HCT116 (cell line): ENCODE measurements around the gene TMEM11.

Source experiments
- CEBPB ChIP-seq: IDR thresholded peaks from 2 replicates; pipeline ENCODE4 v1.6.1; 2012; ENCODE audit warnings: low read depth
- EGR1 ChIP-seq: IDR thresholded peaks from 2 replicates; pipeline ENCODE4 v1.6.1; 2012; ENCODE audit warnings: low read depth
- EZH2 ChIP-seq: fragments of 200-600 bp; sonication (generic); IDR thresholded peaks from 2 replicates; pipeline ENCODE4 v1.6.1; 2017; ENCODE audit warnings: antibody characterized with exemption, mixed run types
- EZH2phosphoT487 ChIP-seq: fragments of 200-600 bp; IDR thresholded peaks from 2 replicates; pipeline ENCODE4 v1.6.1; 2018; ENCODE audit warnings: antibody characterized with exemption, borderline replicate concordance
- FOSL1 ChIP-seq: IDR thresholded peaks from 2 replicates; pipeline ENCODE4 v1.6.1; 2012; ENCODE audit warnings: low read depth
- JUND ChIP-seq: IDR thresholded peaks from 2 replicates; pipeline ENCODE4 v1.6.1; 2012
- POLR2A ChIP-seq: IDR thresholded peaks from 2 replicates; pipeline ENCODE4 v1.7.0; 2011; ENCODE audit warnings: borderline replicate concordance; ENCODE audit not compliant: insufficient read depth, insufficient read length; ENCODE audit errors: extremely low read depth
- POLR2AphosphoS5 ChIP-seq: IDR thresholded peaks from 2 replicates; pipeline ENCODE4 v1.6.1; 2011; ENCODE audit warnings: mild to moderate bottlenecking, low read depth, low read length, moderate library complexity
- SRF ChIP-seq: IDR thresholded peaks from 2 replicates; pipeline ENCODE4 v1.6.1; 2012; ENCODE audit warnings: low read depth
- ZNF274 ChIP-seq: fragments of 200-500 bp; sonication (Bioruptor generic); IDR thresholded peaks from 2 replicates; pipeline ENCODE4 v1.6.1; 2014; ENCODE audit warnings: mild to moderate bottlenecking, low read depth, low read length, inconsistent platforms
- TF ChIP-seq, protein P1 (sequence below), 3 experiments: fragments of 200-600 bp in 1 of 3; sonication (generic) in 1 of 3; IDR thresholded peaks in 2 of 3; conservative IDR thresholded peaks in 1 of 3; 2 replicates each; pipeline ENCODE4 v1.5.1; 2012 to 2017; ENCODE audit warnings: low read depth in 2 of 3, low read length in 2 of 3, antibody characterized with exemption in 1 of 3, borderline replicate concordance in 1 of 3, control low read depth in 1 of 3, mild to moderate bottlenecking in 1 of 3, mixed read lengths in 1 of 3, mixed run types in 1 of 3, moderate library complexity in 1 of 3; ENCODE audit not compliant: insufficient read depth in 1 of 3
- TF ChIP-seq, protein P2 (sequence below): IDR thresholded peaks from 2 replicates; pipeline ENCODE4 v1.6.1; 2012

DNA sequence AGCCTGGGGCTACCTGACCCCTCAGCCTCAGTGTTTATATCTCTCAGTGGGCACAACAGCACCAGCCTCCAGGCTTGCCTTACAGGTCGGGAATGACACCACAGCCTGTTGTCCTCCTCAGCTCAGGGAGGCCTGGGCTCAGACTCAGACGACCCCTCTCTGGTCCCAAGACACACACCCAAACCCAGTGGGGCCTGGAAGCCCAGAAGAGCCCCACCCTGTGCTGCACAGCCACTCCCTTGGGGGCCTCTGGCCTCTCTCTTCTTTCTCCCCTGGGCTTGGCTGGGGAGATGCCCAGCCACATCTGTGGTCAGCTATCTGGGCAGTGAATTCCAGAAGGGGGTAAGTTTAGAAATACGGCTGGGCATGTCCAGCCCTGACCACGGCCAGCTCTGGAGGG, 36.9 kb upstream of the TMEM11 start:
- no peak for TF ChIP-seq JUND
- TF ChIP-seq, protein P1, sequence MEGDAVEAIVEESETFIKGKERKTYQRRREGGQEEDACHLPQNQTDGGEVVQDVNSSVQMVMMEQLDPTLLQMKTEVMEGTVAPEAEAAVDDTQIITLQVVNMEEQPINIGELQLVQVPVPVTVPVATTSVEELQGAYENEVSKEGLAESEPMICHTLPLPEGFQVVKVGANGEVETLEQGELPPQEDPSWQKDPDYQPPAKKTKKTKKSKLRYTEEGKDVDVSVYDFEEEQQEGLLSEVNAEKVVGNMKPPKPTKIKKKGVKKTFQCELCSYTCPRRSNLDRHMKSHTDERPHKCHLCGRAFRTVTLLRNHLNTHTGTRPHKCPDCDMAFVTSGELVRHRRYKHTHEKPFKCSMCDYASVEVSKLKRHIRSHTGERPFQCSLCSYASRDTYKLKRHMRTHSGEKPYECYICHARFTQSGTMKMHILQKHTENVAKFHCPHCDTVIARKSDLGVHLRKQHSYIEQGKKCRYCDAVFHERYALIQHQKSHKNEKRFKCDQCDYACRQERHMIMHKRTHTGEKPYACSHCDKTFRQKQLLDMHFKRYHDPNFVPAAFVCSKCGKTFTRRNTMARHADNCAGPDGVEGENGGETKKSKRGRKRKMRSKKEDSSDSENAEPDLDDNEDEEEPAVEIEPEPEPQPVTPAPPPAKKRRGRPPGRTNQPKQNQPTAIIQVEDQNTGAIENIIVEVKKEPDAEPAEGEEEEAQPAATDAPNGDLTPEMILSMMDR (IDR thresholded peaks at IDR 0.05 in 2 of 3, conservative IDR thresholded peaks at IDR 0.05 in 1 of 3; ENCODE audit: borderline replicate concordance in 1 of 3, insufficient read depth in 1 of 3, low read depth in 2 of 3, low read length in 2 of 3) = no peak
- TF ChIP-seq POLR2AphosphoS5 = no peak
- TF ChIP-seq FOSL1 = no peak
- no peak for TF ChIP-seq EZH2phosphoT487
- TF ChIP-seq POLR2A = no peak
- TF ChIP-seq EGR1 = no peak
- no peak for TF ChIP-seq EZH2
- TF ChIP-seq CEBPB = no peak
- TF ChIP-seq, protein P2, sequence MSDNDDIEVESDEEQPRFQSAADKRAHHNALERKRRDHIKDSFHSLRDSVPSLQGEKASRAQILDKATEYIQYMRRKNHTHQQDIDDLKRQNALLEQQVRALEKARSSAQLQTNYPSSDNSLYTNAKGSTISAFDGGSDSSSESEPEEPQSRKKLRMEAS = no peak
- no peak for TF ChIP-seq ZNF274
- no peak for TF ChIP-seq SRF
